Small intestine (tissue), 7 donors: ENCODE measurements around the gene PRODH. TPM values are rescaled to one million over a fixed set of nuclear protein-coding genes. Genes with fewer than 3 reads are reported as not detected.
A peak's percentile ranks its signal among the peaks of the same experiment; 100 is the strongest.
"Not testable (repeated sequence)": the region's sequence is repeated elsewhere in the genome, so short reads cannot be mapped to it uniquely, and the experiment has no call there.

Experiments used
- DNase-seq, 2 donors: peaks; one replicate each; pipeline versions ENCODE4 v3.0.0 to v3.0.0-alpha.2; 2013
- FAIRE-seq: peaks from 2 replicates; lab custom pipeline; 2012; peaks lifted over from hg19 to GRCh38; lab: Jason Lieb, UNC
- H3K27ac ChIP-seq, 3 donors: one replicate each; pipeline ENCODE4 v1.5.1; 2013; ENCODE audit warnings: low read length in 2 of 3, mild to moderate bottlenecking in 2 of 3, control low read depth in 1 of 3, inconsistent platforms in 1 of 3, low read depth in 1 of 3, moderate library complexity in 1 of 3
- H3K27me3 ChIP-seq, 3 donors: one replicate each; pipeline ENCODE4 v1.6.1; 2013; ENCODE audit warnings: low read length in 3 of 3, inconsistent platforms in 1 of 3; ENCODE audit not compliant: control insufficient read depth in 3 of 3, insufficient read depth in 3 of 3
- H3K36me3 ChIP-seq, 3 donors: one replicate each; pipeline ENCODE4 v1.6.1; 2013; ENCODE audit warnings: low read length in 3 of 3, inconsistent platforms in 1 of 3, low read depth in 1 of 3, mild to moderate bottlenecking in 1 of 3, moderate library complexity in 1 of 3; ENCODE audit not compliant: control insufficient read depth in 3 of 3, insufficient read depth in 2 of 3
- H3K4me1 ChIP-seq, 3 donors: one replicate each; pipeline ENCODE4 v1.6.1; 2013; ENCODE audit warnings: low read length in 2 of 3, inconsistent platforms in 1 of 3, low read depth in 1 of 3, mild to moderate bottlenecking in 1 of 3, moderate library complexity in 1 of 3; ENCODE audit not compliant: control insufficient read depth in 3 of 3, insufficient read depth in 2 of 3
- H3K4me3 ChIP-seq, 3 donors: one replicate each; pipeline ENCODE4 v1.5.1; 2013; ENCODE audit warnings: low read length in 3 of 3, control low read depth in 1 of 3, inconsistent platforms in 1 of 3, low read depth in 1 of 3, mild to moderate bottlenecking in 1 of 3, moderate library complexity in 1 of 3
- H3K9me3 ChIP-seq, 2 donors: one replicate each; pipeline ENCODE4 v1.6.1; 2013; ENCODE audit warnings: low read depth in 1 of 2, low read length in 1 of 2; ENCODE audit not compliant: control insufficient read depth in 2 of 2, insufficient read depth in 1 of 2
- WGBS, 3 donors: extraction: QIAGEN DNeasy Blood & Tissue Kit; methylation state at CpG; one replicate each; pipeline ENCODE4 v1.1.7; 2013; 5-methylcytosine and 5-hydroxymethylcytosine counted together
- polyA plus RNA-seq, 4 donors: library from polyadenylated mRNA; stranded (reverse) in 3 of 4; unstranded in 1 of 4; fragments of 200-250 nt in 3 of 4; fragments of 120-200 nt in 1 of 4; gene quantifications; one replicate each; pipeline versions ENCODE4 v1.2.1 to v1.2.3, GENCODE V29; 2013
- donor health status: healthy with polysubstance abuse.
- donor health status: control.
- donor health status: control.
- donor health status: Bipolar disorder and iron deficiency.
- donor health status: healthy.

Gene PRODH
- polyA plus RNA-seq, 4 donors = 8.1 to 241 (median 25.5) TPM

DNA sequence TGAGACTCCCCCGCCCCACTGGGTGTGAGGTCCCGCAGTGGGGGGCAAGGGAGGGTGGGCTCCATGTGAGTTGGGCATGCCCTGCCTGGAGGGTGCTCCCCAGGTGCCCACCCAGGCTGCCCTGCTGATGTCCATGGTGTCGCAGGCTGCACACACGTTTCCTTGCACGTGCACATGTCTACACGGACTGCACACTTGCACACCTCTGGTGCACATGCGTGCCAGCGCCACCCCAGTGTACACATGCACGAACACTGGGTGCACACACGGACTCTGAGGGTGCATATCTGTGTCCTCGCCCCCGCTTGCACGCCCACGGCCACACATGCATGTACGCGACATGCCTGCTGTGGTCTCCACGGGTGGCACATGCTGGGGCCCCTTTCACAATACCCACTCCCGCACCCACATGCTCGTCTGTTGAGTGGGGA lies 35.2 kb upstream of the PRODH start:
- Histone ChIP-seq H3K27ac (no peak overlapping the region), H3K9me3 (no peaks in the 10 kb centered on the region), H3K36me3 (no peaks in the 10 kb centered on the region), H3K4me3 (no peak overlapping the region), H3K27me3 (peaks cover 7 to 18% (median 7%) of the 10 kb centered on the region in 3 donors), H3K4me1 (no peaks in the 10 kb centered on the region)
- 50 to 62% (median 54%) methylated on average over 18 to 19 of the region's 19 CpGs for WGBS, 3 donors
- DNase-seq (no peak), FAIRE-seq (no peak)

- H3K36me3 ChIP-seq = no peaks in the 10 kb centered on the region
- H3K4me1 ChIP-seq = no peaks in the 10 kb centered on the region
- DNase-seq (no peak), FAIRE-seq (no peak)
- H3K27me3 ChIP-seq = peaks cover 7 to 18% (median 8%) of the 10 kb centered on the region in 3 donors
- peak overlapping the region in 1 of 3 donors; percentile 53 for H3K4me3 ChIP-seq
- H3K9me3 ChIP-seq = no peaks in the 10 kb centered on the region
- no peak overlapping the region for H3K27ac ChIP-seq
- 2 to 3% (median 2%) methylated on average over 14 to 28 of the region's 28 CpGs for WGBS, 3 donors
These were observed 34.8 kb upstream of the PRODH start for GRCh38 chr22:18970948-18971315.

DNA sequence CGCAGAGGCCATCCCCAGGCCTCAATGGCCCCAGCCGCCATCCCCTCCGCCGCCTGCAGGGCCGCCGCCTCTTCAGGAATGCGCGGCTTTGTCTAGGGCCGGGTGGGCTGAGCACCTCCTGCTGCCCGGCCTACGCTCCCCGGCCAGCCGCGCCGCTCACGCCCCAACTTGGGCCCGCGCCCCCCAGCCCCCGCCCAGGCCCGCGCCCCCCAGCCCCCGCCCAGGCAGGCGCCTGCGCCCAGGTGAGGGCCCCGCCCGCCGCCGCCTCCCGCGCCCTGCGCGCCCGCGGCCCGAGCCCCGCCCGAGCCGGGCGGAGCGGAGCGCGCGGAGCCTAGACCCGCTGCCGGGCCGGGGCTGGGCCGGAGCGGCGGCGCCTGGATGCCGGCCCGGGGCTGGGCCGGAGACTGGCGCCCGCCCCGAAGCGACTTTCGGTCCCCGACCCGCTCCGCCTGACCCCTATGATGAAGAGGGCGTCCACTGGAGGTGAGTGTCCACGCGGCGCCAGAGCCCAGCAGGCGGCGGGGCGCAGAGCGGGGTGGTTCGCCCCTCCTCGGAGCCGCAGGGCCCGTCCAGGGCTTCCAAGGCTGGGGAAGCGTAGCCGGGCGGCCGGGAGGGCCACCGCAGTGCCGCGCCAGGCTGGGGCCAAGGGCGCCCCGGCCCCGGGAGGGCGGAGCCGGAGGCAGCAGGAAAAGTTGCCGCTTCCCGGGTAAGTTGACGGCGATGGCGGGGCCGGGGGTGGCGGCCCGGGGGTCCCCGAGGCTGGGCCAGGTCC lies 34.3 kb upstream of the PRODH start:
- peak; percentile 2 to 54 for DNase-seq
- H3K4me1 ChIP-seq = no peaks in the 10 kb centered on the region
- peaks cover 7 to 18% (median 8%) of the 10 kb centered on the region in 3 donors for H3K27me3 ChIP-seq
- no peak for FAIRE-seq
- H3K9me3 ChIP-seq = no peaks in the 10 kb centered on the region
- peak overlapping the region in 2 of 3 donors; percentile 13 to 53 for H3K4me3 ChIP-seq
- H3K36me3 ChIP-seq = no peaks in the 10 kb centered on the region
- WGBS, 3 donors = 1% methylated on average over 39 to 94 of the region's 94 CpGs
- H3K27ac ChIP-seq = no peak overlapping the region

- DNase-seq, H3K27ac ChIP-seq, H3K36me3 ChIP-seq, H3K9me3 ChIP-seq, FAIRE-seq, H3K4me3 ChIP-seq, H3K4me1 ChIP-seq: not testable (repeated sequence)
- H3K27me3 ChIP-seq = peaks cover 5 to 18% (median 8%) of the 10 kb centered on the region in 3 donors
- WGBS, 3 donors = 65 to 84% (median 69%) methylated on average over 13 to 14 of the region's 14 CpGs
These were observed 33.3 kb upstream of the PRODH start for GRCh38 chr22:18969158-18969942.

- peak in 1 of 2 donors; percentile 48 for DNase-seq
- Histone ChIP-seq H3K27me3 (peaks cover 4 to 18% (median 8%) of the 10 kb centered on the region in 3 donors), H3K9me3 (no peaks in the 10 kb centered on the region), H3K4me1 (no peaks in the 10 kb centered on the region), H3K27ac (no peak overlapping the region), H3K4me3 (no peak overlapping the region), H3K36me3 (no peaks in the 10 kb centered on the region)
- FAIRE-seq = no peak
- WGBS, 3 donors = 36 to 44% (median 44%) methylated on average over 20 of the region's 20 CpGs
These were observed 32.1 kb upstream of the PRODH start for GRCh38 chr22:18968011-18968749.

- H3K4me1 ChIP-seq, H3K36me3 ChIP-seq, DNase-seq, H3K4me3 ChIP-seq, H3K27ac ChIP-seq, H3K9me3 ChIP-seq, FAIRE-seq: not testable (repeated sequence)
- WGBS, 3 donors = 57 to 63% (median 59%) methylated on average over 13 to 14 of the region's 14 CpGs
- peaks cover 4 to 18% (median 8%) of the 10 kb centered on the region in 3 donors for H3K27me3 ChIP-seq
These were observed 31.4 kb upstream of the PRODH start for GRCh38 chr22:18967391-18968010.

DNA sequence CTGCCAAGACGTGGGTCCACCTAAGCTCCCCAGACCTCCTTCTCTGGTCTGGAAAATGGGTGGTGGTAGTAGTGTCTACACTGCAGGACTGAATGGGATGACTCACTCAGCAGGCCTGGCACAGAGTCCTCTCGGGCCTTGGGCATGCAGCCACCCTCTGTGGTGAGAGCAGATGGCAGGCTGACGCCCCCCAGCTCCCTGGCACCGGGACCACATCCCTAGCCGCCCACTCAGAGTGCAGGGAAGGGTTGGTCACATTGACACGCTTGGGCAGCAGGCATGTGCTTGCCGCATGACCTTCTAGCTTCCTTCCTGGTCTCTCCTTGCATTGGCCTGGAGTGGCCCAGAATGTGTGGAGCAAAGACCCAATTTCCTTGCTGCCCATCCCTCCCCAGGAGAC lies 30.7 kb upstream of the PRODH start:
- Histone ChIP-seq H3K9me3 (no peaks in the 10 kb centered on the region), H3K4me1 (no peaks in the 10 kb centered on the region), H3K4me3 (no peak overlapping the region), H3K27me3 (peaks cover 4 to 18% (median 8%) of the 10 kb centered on the region in 3 donors), H3K36me3 (no peaks in the 10 kb centered on the region), H3K27ac (no peak overlapping the region)
- no peak for FAIRE-seq
- DNase-seq = no peak
- WGBS, 3 donors = 45 to 71% (median 64%) methylated on average over 7 of the region's 7 CpGs
